Uterus (tissue), 4 donors: ENCODE results near the gene TBCE. TPM values are rescaled to one million over a fixed set of nuclear protein-coding genes. Genes with fewer than 3 reads are reported as not detected.
A peak's percentile ranks its signal among the peaks of the same experiment; 100 is the strongest.

Experiments used
- DNase-seq, 2 donors: peaks; one replicate each; pipeline ENCODE4 v3.0.0-alpha.2; 2019 to 2020
- H3K27ac ChIP-seq, 2 donors: fragments of 200-600 bp; sonication (generic); 1 replicate in 1 of 2; 2 replicates in 1 of 2; pipeline ENCODE4 v1.5.1; 2016 to 2018
- H3K27me3 ChIP-seq, 2 donors: fragments of 200-600 bp; sonication (generic); one replicate each; pipeline ENCODE4 v1.5.1; 2018 to 2019; ENCODE audit warnings: control low read depth in 1 of 2
- H3K36me3 ChIP-seq, 2 donors: fragments of 200-600 bp; sonication (generic); one replicate each; pipeline ENCODE4 v1.5.1; 2019; ENCODE audit warnings: control low read depth in 1 of 2
- H3K4me1 ChIP-seq, 2 donors: fragments of 200-600 bp; sonication (generic); one replicate each; pipeline ENCODE4 v1.5.1; 2018 to 2019; ENCODE audit warnings: control low read depth in 1 of 2
- H3K4me3 ChIP-seq, 2 donors: fragments of 200-600 bp; sonication (generic); 1 replicate in 1 of 2; 2 replicates in 1 of 2; pipeline ENCODE4 v1.5.1; 2018 to 2019; ENCODE audit warnings: mild to moderate bottlenecking in 1 of 2
- H3K9me3 ChIP-seq, 2 donors: fragments of 200-600 bp; sonication (generic); one replicate each; pipeline ENCODE4 v1.5.1; 2019; ENCODE audit warnings: control low read depth in 1 of 2
- CTCF ChIP-seq, 4 experiments: fragments of 200-600 bp in 2 of 4; fragments of 450-650 bp in 2 of 4; sonication (generic) in 2 of 4; IDR thresholded peaks; one replicate each; pipeline ENCODE4 v1.5.1; 2016 to 2019; ENCODE audit warnings: antibody characterized with exemption in 4 of 4, mild to moderate bottlenecking in 2 of 4, moderate library complexity in 1 of 4
- POLR2A ChIP-seq, 2 donors: fragments of 450-650 bp; IDR thresholded peaks; one replicate each; pipeline ENCODE4 v1.6.1; 2016; ENCODE audit warnings: antibody characterized with exemption in 2 of 2, mild to moderate bottlenecking in 1 of 2, moderate library complexity in 1 of 2
- intact Hi-C: fragments of 100-400 bp; cut with DNase I; formaldehyde crosslinking; loops from one replicate; pipeline ENCODE4 v1.15.1; 2023; ENCODE audit warnings: low total_unique reads
- total RNA-seq, 4 donors: library from RNA; depleted of rRNA in 3 of 4; stranded (reverse); fragments of >200 nt in 3 of 4; gene quantifications; one replicate each; pipeline versions ENCODE4 v1.1.0 to v1.2.4, GENCODE V29; 2014 to 2023
- donor health status: DM: yes; HTN: yes; CAD: no.

Gene TBCE
- total RNA-seq, 4 donors from 2014 or later, result 9.7 to 34.5 (median 19.6) TPM

- Histone ChIP-seq H3K27ac (no peak overlapping the region), H3K4me1 (no peaks in the 10 kb centered on the region), H3K4me3 (no peak overlapping the region), H3K27me3 (no peaks in the 10 kb centered on the region), H3K9me3 (no peaks in the 10 kb centered on the region), H3K36me3 (no peaks in the 10 kb centered on the region)
- no peak for TF ChIP-seq POLR2A (IDR thresholded peaks at IDR 0.05)
- TF ChIP-seq CTCF (IDR thresholded peaks at IDR 0.05), result peak; percentile 71 to 85 (median 81)
- intact Hi-C loops, result loop anchor here (10.0 kb wide), 1 partner anchor 172 kb away; no protein-coding TSS in a partner anchor
- peak; percentile 61 to 65 for DNase-seq
Observed at GRCh38 chr1:235417086-235417697, 50.0 kb downstream of the TBCE start.

- TF ChIP-seq POLR2A (IDR thresholded peaks at IDR 0.05) (no peak), CTCF (IDR thresholded peaks at IDR 0.05) (no peak)
- no peak overlapping the region for H3K4me3 ChIP-seq
- intact Hi-C loops, result no loop called here
Observed at GRCh38 chr1:235421751-235422150, 54.5 kb downstream of the TBCE start.

GRCh38 chr1:235423214-235423652 lies 56.0 kb downstream of the TBCE start:
- DNase-seq, result no peak
- no peak overlapping the region for H3K4me3 ChIP-seq
- TF ChIP-seq CTCF (IDR thresholded peaks at IDR 0.05), result no peak
- TF ChIP-seq POLR2A (IDR thresholded peaks at IDR 0.05), result no peak
- no peaks in the 10 kb centered on the region for H3K36me3 ChIP-seq
- intact Hi-C loops, result no loop called here
- H3K4me1 ChIP-seq, result no peaks in the 10 kb centered on the region
- H3K27ac ChIP-seq, result no peak overlapping the region
- H3K27me3 ChIP-seq, result no peaks in the 10 kb centered on the region
- H3K9me3 ChIP-seq, result no peaks in the 10 kb centered on the region

More at GRCh38 chr1:235421751-235422150, 54.5 kb downstream of the TBCE start:
- Histone ChIP-seq H3K36me3 (no peaks in the 10 kb centered on the region), H3K27me3 (no peaks in the 10 kb centered on the region), H3K27ac (no peak overlapping the region), H3K9me3 (no peaks in the 10 kb centered on the region), H3K4me1 (no peaks in the 10 kb centered on the region)
- no peak for DNase-seq

- H3K4me3 ChIP-seq, result no peak overlapping the region
- H3K27me3 ChIP-seq, result no peaks in the 10 kb centered on the region
- intact Hi-C loops, result no loop called here
- TF ChIP-seq POLR2A (IDR thresholded peaks at IDR 0.05), result no peak
- no peak for TF ChIP-seq CTCF (IDR thresholded peaks at IDR 0.05)
- H3K4me1 ChIP-seq, result no peaks in the 10 kb centered on the region
- no peak for DNase-seq
- no peaks in the 10 kb centered on the region for H3K9me3 ChIP-seq
- no peak overlapping the region for H3K27ac ChIP-seq
- no peaks in the 10 kb centered on the region for H3K36me3 ChIP-seq
Observed at GRCh38 chr1:235424092-235424491, 56.9 kb downstream of the TBCE start.

GRCh38 chr1:235425357-235425756 lies 58.1 kb downstream of the TBCE start:
- H3K4me1 ChIP-seq, result no peaks in the 10 kb centered on the region
- no peaks in the 10 kb centered on the region for H3K9me3 ChIP-seq
- no peak overlapping the region for H3K4me3 ChIP-seq
- intact Hi-C loops, result no loop called here
- no peaks in the 10 kb centered on the region for H3K36me3 ChIP-seq
- TF ChIP-seq CTCF (IDR thresholded peaks at IDR 0.05) (no peak), POLR2A (IDR thresholded peaks at IDR 0.05) (no peak)
- H3K27me3 ChIP-seq, result no peaks in the 10 kb centered on the region
- DNase-seq, result no peak
- H3K27ac ChIP-seq, result no peak overlapping the region
